Measurements from ENCODE around the gene SYDE1.
A peak's percentile ranks its signal among the peaks of the same experiment; 100 is the strongest.

The SYDE1 gene

GRCh38 chr19:15123031-15123890 is 16.1 kb downstream of the SYDE1 start:
- FAIRE-seq, result no peak
- no peak for DNase-seq (ENCODE audit: insufficient read length, low spot score)
- no peak for TF ChIP-seq CTCF (IDR thresholded peaks at IDR 0.05; ENCODE audit: insufficient read depth, missing control alignments)

- FAIRE-seq, result no peak
- no peak for DNase-seq (ENCODE audit: insufficient read length, low spot score)
- no peak for TF ChIP-seq CTCF (IDR thresholded peaks at IDR 0.05; ENCODE audit: insufficient read depth, missing control alignments)
Measured at GRCh38 chr19:15123900-15124299, 16.7 kb downstream of the SYDE1 start.

GRCh38 chr19:15124572-15125231 is 17.5 kb downstream of the SYDE1 start:
- DNase-seq (ENCODE audit: insufficient read length, low spot score) (peak; percentile 74), FAIRE-seq (no peak)
- TF ChIP-seq CTCF (IDR thresholded peaks at IDR 0.05; ENCODE audit: insufficient read depth, missing control alignments), result no peak

GRCh38 chr19:15125232-15126067 is 18.2 kb downstream of the SYDE1 start:
- TF ChIP-seq CTCF (IDR thresholded peaks at IDR 0.05; ENCODE audit: insufficient read depth, missing control alignments), result no peak
- FAIRE-seq (no peak), DNase-seq (ENCODE audit: insufficient read length, low spot score) (peak; percentile 93)

- no peak for TF ChIP-seq CTCF (IDR thresholded peaks at IDR 0.05; ENCODE audit: insufficient read depth, missing control alignments)
- FAIRE-seq (no peak), DNase-seq (ENCODE audit: insufficient read length, low spot score) (no peak)
Measured at GRCh38 chr19:15126131-15126910, 19.1 kb downstream of the SYDE1 start.

GRCh38 chr19:15128162-15128770 is 21.1 kb downstream of the SYDE1 start:
- FAIRE-seq (no peak), DNase-seq (ENCODE audit: insufficient read length, low spot score) (no peak)
- TF ChIP-seq CTCF (IDR thresholded peaks at IDR 0.05; ENCODE audit: insufficient read depth, missing control alignments), result no peak
